Measurements from ENCODE around the gene CNTN1.

DNA sequence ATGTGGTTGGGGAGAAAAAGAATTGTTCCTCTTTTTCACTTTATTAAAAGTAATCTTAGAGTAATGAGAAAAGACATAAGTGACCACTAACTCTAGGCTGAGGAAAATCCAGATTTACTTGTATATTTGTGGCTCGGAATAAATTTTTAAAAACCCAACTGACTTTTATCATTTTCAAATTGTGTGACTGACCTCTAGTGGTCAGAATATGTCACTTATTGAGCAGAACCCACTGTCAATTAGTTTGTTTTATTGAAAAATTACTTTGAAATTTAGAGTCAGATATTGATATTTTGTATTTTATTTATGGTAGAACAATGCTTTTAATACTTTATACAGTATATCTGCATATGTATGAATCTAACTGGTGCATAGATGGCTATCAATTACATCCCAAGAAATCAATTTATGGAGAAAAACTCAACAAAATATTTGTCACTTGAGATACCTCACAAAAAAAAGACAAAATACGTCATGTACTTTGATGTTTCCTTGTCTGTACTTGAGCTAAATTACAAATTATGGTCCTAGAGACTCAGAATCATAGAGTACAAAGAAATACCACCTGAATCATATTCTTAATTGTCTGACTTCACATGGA lies 229.4 kb downstream of the CNTN1 start:
- TF ChIP-seq, protein P1, sequence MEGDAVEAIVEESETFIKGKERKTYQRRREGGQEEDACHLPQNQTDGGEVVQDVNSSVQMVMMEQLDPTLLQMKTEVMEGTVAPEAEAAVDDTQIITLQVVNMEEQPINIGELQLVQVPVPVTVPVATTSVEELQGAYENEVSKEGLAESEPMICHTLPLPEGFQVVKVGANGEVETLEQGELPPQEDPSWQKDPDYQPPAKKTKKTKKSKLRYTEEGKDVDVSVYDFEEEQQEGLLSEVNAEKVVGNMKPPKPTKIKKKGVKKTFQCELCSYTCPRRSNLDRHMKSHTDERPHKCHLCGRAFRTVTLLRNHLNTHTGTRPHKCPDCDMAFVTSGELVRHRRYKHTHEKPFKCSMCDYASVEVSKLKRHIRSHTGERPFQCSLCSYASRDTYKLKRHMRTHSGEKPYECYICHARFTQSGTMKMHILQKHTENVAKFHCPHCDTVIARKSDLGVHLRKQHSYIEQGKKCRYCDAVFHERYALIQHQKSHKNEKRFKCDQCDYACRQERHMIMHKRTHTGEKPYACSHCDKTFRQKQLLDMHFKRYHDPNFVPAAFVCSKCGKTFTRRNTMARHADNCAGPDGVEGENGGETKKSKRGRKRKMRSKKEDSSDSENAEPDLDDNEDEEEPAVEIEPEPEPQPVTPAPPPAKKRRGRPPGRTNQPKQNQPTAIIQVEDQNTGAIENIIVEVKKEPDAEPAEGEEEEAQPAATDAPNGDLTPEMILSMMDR (IDR thresholded peaks at IDR 0.05 in 2 of 3, conservative IDR thresholded peaks at IDR 0.05 in 1 of 3; ENCODE audit: borderline replicate concordance in 1 of 3, insufficient read depth in 1 of 3, low read depth in 2 of 3, low read length in 2 of 3), result peak; percentile 40 to 73 (median 65); a peak in 5 of 6 replicates
- TF ChIP-seq EZH2 (IDR thresholded peaks at IDR 0.05) (no peak), JUND (IDR thresholded peaks at IDR 0.05) (no peak), POLR2A (IDR thresholded peaks at IDR 0.05; ENCODE audit: borderline replicate concordance, extremely low read depth, insufficient read depth, insufficient read length) (no peak), MAX (IDR thresholded peaks at IDR 0.05) (no peak), EZH2phosphoT487 (IDR thresholded peaks at IDR 0.05; ENCODE audit: borderline replicate concordance) (no peak), POLR2AphosphoS5 (IDR thresholded peaks at IDR 0.05; ENCODE audit: low read depth, low read length) (no peak), TCF7L2 (IDR thresholded peaks at IDR 0.05; ENCODE audit: borderline replicate concordance, extremely low read depth, insufficient read depth, insufficient read length) (no peak), RAD21 (IDR thresholded peaks at IDR 0.05; ENCODE audit: low read depth) (peak; percentile 73), REST (IDR thresholded peaks at IDR 0.05; ENCODE audit: low read depth) (no peak)

All from HCT116 (cell line).